Measurements from ENCODE around the gene ACOT11.

DNA sequence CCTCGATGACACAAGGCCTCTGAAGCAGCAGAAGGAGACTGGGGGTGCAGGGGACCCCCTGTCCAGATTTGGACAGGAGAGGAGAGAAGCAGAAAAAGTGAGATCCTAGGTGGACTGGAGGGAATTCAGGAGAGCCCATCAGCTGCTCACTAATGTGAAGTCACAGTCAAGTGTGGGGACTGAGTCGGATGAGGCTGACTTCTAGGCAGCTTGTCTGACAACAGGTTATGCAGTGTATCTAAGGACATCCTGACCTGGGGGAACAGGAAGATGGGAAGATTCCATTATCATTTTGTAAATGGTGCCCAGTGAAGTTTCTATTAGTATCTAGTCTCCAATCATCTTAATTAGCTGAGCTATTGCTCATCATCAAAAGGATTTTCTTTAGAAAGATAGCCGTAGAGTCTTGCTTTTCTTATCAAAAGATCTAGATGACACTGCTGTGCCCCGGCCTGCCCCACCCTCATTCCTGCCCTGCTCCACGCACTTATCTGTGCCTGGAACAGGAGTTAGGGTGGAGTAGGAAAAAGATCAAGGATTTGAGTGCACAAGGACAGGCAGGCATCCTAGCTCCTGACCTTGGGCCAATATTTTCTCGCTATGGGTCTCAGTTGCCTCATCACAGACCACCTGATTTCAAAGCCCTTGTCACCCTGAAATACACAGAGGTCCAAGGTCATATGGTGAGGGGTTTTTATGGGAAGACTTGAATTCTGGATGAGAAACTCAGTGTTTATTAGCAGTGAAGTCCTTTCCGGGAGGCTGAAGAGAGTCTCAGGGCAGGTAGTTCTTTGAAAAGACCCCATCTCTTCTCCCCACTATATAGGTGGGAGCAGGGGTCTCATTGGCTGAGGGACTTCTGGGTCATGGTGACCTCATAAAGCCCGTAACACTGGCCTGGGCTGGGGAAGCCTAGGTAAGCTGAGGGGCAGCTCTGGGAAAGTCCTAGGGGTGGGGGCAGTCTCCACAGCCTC is 93.1 kb downstream of the ACOT11 start, which contains the start of gene MROH7:
- TF ChIP-seq, protein P1, sequence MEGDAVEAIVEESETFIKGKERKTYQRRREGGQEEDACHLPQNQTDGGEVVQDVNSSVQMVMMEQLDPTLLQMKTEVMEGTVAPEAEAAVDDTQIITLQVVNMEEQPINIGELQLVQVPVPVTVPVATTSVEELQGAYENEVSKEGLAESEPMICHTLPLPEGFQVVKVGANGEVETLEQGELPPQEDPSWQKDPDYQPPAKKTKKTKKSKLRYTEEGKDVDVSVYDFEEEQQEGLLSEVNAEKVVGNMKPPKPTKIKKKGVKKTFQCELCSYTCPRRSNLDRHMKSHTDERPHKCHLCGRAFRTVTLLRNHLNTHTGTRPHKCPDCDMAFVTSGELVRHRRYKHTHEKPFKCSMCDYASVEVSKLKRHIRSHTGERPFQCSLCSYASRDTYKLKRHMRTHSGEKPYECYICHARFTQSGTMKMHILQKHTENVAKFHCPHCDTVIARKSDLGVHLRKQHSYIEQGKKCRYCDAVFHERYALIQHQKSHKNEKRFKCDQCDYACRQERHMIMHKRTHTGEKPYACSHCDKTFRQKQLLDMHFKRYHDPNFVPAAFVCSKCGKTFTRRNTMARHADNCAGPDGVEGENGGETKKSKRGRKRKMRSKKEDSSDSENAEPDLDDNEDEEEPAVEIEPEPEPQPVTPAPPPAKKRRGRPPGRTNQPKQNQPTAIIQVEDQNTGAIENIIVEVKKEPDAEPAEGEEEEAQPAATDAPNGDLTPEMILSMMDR (IDR thresholded peaks at IDR 0.05) = no peak
- TF ChIP-seq SIN3A (IDR thresholded peaks at IDR 0.05; ENCODE audit: borderline replicate concordance, insufficient read depth, low read depth, low read length) = no peak
- no peak for TF ChIP-seq POLR2AphosphoS5 (IDR thresholded peaks at IDR 0.05; ENCODE audit: low read depth, low read length)
- TF ChIP-seq, protein P2, sequence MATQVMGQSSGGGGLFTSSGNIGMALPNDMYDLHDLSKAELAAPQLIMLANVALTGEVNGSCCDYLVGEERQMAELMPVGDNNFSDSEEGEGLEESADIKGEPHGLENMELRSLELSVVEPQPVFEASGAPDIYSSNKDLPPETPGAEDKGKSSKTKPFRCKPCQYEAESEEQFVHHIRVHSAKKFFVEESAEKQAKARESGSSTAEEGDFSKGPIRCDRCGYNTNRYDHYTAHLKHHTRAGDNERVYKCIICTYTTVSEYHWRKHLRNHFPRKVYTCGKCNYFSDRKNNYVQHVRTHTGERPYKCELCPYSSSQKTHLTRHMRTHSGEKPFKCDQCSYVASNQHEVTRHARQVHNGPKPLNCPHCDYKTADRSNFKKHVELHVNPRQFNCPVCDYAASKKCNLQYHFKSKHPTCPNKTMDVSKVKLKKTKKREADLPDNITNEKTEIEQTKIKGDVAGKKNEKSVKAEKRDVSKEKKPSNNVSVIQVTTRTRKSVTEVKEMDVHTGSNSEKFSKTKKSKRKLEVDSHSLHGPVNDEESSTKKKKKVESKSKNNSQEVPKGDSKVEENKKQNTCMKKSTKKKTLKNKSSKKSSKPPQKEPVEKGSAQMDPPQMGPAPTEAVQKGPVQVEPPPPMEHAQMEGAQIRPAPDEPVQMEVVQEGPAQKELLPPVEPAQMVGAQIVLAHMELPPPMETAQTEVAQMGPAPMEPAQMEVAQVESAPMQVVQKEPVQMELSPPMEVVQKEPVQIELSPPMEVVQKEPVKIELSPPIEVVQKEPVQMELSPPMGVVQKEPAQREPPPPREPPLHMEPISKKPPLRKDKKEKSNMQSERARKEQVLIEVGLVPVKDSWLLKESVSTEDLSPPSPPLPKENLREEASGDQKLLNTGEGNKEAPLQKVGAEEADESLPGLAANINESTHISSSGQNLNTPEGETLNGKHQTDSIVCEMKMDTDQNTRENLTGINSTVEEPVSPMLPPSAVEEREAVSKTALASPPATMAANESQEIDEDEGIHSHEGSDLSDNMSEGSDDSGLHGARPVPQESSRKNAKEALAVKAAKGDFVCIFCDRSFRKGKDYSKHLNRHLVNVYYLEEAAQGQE (IDR thresholded peaks at IDR 0.05; ENCODE audit: insufficient read depth in 1 of 2, low read depth in 2 of 2, low read length in 1 of 2) = no peak
